ENCODE results near the gene GATA1.

GRCh38 chrX:48736878-48737212, 49.5 kb upstream of the GATA1 start:
- TF ChIP-seq CTCF (IDR thresholded peaks at IDR 0.05; ENCODE audit: low read length): no peak
- TF ChIP-seq EZH2 (optimal IDR thresholded peaks at IDR 0.05; ENCODE audit: low read depth, low read length): no peak
